Osteocyte (in vitro differentiated cells): ENCODE results near the gene FAM89B. TPM values are rescaled to one million over a fixed set of nuclear protein-coding genes. Genes with fewer than 3 reads are reported as not detected.
"Not testable (repeated sequence)": the region's sequence is repeated elsewhere in the genome, so short reads cannot be mapped to it uniquely, and the experiment has no call there.

Experiments used
- DNase-seq: peaks from one replicate; pipeline ENCODE4 v3.0.0; 2021; ENCODE audit warnings: mixed read lengths; ENCODE audit not compliant: unreplicated experiment; ENCODE audit errors: extremely low spot score
- H3K27ac Mint-ChIP-seq: one replicate; pipeline ENCODE4 v1.8.0; 2021; ENCODE audit warnings: mild to moderate bottlenecking, mixed read lengths; ENCODE audit not compliant: unreplicated experiment
- H3K27me3 Mint-ChIP-seq: one replicate; pipeline ENCODE4 v1.8.0; 2021; ENCODE audit warnings: mixed read lengths; ENCODE audit not compliant: unreplicated experiment
- H3K36me3 Mint-ChIP-seq: one replicate; pipeline ENCODE4 v1.8.0; 2021; ENCODE audit warnings: mixed read lengths; ENCODE audit not compliant: unreplicated experiment
- H3K4me1 Mint-ChIP-seq: one replicate; pipeline ENCODE4 v1.8.0; 2021; ENCODE audit warnings: mixed read lengths; ENCODE audit not compliant: unreplicated experiment
- H3K4me3 Mint-ChIP-seq: one replicate; pipeline ENCODE4 v1.8.0; 2021; ENCODE audit warnings: mild to moderate bottlenecking, moderate library complexity, mixed read lengths; ENCODE audit not compliant: unreplicated experiment
- H3K9me3 Mint-ChIP-seq: one replicate; pipeline ENCODE4 v1.8.0; 2021; ENCODE audit warnings: mixed read lengths; ENCODE audit not compliant: unreplicated experiment
- long read RNA-seq: library from polyadenylated mRNA; unstranded; transcript quantifications from one replicate; pipeline ENCODE4 v2.0.0, GENCODE V29; 2021
- total RNA-seq: library from RNA; stranded (reverse); gene quantifications from 2 replicates; pipeline ENCODE4 v1.2.1, GENCODE V29; 2021
- TF ChIP-seq, protein P1 (sequence below): fragments of 200-600 bp; sonication (generic); IDR thresholded peaks from 2 replicates; pipeline ENCODE4 v1.5.0; 2021; ENCODE audit warnings: antibody characterized with exemption, mild to moderate bottlenecking, moderate library complexity

The FAM89B gene
- 84.2 and 92.1 TPM in 2 replicates for total RNA-seq
- long read RNA-seq, partial matches to known transcripts = 0 of 1 reads
- long read RNA-seq, other reads (novel, unspliced or antisense) = 1 of 1 reads

DNA sequence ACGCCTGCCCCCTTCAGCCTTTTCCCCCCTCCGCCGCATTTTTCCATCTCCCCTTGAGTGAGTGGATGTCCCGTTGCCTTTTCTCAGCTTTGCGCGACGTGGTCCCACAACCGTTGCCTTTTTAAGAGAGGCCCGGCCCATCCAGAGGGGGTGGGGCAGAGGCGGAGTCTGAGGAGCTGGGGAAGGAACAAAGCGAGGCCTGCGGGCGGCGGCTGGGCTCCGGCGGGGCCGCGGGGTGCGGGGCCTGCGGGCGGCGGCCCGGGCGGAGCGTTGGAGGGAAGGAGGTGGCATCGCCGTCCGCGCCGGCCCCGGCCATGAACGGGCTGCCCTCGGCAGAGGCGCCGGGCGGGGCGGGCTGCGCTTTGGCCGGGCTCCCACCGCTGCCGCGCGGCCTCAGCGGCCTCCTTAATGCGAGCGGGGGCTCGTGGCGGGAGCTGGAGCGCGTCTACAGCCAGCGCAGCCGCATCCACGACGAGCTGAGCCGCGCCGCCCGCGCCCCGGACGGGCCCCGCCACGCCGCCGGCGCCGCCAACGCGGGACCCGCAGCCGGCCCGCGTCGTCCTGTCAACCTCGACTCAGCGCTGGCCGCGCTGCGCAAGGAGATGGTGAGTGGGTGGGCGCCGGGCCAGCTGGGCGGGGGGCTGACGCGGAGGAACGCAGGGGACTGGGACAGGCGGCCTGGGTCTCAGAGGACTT lies at the start of gene FAM89B:
FAM89B (plus strand) TSS at position 183 of the 696 bp plus-strand sequence; CDS start at position 315, 132 bp downstream.
- Mint-ChIP-seq H3K4me1 (peaks cover 66% of the 10 kb centered on the region), H3K27ac (peak within 1 kb of the TSS; percentile 85), H3K27me3 (no peaks in the 10 kb centered on the region), H3K4me3 (peak within 1 kb of the TSS; percentile 97), H3K36me3 (peaks cover 8% of the 10 kb centered on the region), H3K9me3 (no peaks in the 10 kb centered on the region)
- peak; percentile 94 for DNase-seq
- TF ChIP-seq, protein P1, sequence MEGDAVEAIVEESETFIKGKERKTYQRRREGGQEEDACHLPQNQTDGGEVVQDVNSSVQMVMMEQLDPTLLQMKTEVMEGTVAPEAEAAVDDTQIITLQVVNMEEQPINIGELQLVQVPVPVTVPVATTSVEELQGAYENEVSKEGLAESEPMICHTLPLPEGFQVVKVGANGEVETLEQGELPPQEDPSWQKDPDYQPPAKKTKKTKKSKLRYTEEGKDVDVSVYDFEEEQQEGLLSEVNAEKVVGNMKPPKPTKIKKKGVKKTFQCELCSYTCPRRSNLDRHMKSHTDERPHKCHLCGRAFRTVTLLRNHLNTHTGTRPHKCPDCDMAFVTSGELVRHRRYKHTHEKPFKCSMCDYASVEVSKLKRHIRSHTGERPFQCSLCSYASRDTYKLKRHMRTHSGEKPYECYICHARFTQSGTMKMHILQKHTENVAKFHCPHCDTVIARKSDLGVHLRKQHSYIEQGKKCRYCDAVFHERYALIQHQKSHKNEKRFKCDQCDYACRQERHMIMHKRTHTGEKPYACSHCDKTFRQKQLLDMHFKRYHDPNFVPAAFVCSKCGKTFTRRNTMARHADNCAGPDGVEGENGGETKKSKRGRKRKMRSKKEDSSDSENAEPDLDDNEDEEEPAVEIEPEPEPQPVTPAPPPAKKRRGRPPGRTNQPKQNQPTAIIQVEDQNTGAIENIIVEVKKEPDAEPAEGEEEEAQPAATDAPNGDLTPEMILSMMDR = no peak

DNA sequence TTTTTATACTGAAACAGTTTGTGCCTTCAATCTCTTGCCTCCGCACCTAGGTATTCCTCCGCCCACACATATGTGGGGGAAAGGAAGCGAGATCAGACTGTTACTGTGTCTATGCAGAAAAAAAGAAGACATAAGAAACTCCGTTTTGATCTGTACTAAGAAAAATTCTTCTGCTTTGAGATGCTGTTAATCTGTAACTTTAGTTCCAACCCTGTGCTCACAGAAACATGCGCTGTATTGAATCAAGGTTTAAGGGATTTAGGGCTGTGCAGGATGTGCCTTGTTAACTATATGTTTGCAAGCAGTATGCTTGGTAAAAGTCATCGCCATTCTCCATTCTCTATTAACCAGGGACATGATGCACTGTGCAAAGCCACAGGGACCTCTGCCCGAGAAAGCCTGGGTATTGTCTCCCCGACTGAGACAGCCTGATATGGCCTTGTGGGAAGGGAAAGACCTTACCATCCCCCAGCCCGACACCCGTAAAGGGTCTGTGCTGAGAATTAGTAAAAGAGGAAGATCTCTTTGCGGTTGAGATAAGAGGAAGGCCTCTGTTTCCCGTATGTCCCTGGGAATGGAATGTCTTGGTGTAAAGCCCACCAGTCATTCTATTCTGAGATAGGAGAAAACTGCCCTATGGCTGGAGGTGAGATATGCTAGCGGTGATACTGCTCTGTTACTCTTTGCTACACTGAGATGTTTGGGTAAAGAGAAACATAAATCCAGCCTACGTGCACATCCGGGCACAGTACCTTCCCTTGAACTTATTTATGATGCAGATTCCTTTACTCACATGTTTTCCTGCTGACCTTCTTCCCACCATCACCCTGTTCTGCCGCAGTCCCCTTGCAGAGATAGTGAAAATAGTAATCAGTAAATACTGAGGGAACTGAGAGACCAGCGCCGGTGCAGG lies 49.4 kb upstream of the FAM89B start:
- not testable (repeated sequence) for H3K36me3 Mint-ChIP-seq, H3K27me3 Mint-ChIP-seq, H3K9me3 Mint-ChIP-seq, H3K4me3 Mint-ChIP-seq, DNase-seq, H3K27ac Mint-ChIP-seq
- peaks cover 16% of the 10 kb centered on the region for H3K4me1 Mint-ChIP-seq

DNA sequence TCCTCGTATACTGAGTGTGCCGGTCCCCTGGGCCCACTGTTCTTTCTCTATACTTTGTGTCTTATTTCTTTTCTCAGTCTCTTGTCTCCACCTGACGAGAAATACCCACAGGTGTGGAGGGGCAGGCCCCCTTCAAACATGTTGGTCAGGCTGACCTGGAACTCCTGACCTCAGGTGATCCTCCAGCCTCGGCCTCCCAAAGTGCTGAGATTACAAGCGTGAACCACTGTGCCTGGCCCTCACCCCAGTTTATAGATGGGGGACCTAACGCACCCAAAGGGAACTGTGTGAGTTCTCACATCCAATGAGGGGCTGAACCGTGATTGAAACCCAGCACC lies 48.7 kb upstream of the FAM89B start:
- H3K9me3 Mint-ChIP-seq, H3K36me3 Mint-ChIP-seq, H3K27me3 Mint-ChIP-seq, H3K27ac Mint-ChIP-seq, DNase-seq, H3K4me3 Mint-ChIP-seq: not testable (repeated sequence)
- H3K4me1 Mint-ChIP-seq = peaks cover 16% of the 10 kb centered on the region

DNA sequence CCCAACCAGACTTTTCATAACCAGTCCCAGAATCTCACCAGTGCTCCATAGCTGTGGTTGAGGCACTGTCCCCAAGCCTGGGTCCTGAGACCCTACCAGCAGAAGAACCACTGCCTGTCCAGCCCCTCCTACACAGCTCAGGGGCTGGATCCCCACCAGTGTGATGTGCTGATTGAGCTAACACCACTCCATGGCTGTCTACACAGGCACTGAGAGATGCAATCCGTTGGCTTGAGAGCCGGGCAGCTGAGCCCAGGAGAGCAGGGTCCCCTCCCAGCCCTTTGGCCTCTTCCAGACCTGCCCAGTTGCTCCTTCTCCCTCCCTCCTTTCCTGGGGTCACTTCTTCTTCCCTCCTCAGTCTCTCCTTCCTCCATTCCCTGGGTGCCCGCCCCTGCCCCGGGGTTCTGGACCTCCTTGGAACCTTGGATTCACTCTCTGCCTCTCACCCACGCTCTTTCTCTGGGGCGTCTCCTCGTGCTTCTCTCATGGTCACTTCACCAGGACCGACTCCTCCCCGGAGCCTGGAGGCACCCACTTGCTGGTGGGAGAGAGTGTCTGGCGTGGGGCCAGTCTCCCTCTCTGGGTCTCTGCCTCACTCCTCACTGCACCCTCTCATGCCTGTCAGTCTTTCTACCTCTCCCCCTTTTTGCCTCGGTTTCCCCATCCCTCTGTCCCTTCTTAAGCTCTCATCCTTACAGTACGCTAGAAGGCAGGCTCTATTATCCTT lies 48.2 kb upstream of the FAM89B start:
- H3K4me1 Mint-ChIP-seq = peaks cover 16% of the 10 kb centered on the region
- DNase-seq = no peak
- H3K9me3 Mint-ChIP-seq = no peaks in the 10 kb centered on the region
- H3K36me3 Mint-ChIP-seq = peaks cover 13% of the 10 kb centered on the region
- no peaks in the 10 kb centered on the region for H3K27me3 Mint-ChIP-seq
- peak overlapping the region; percentile 51 for H3K4me3 Mint-ChIP-seq
- TF ChIP-seq, protein P1 = no peak
- peak overlapping the region; percentile 50 for H3K27ac Mint-ChIP-seq

DNA sequence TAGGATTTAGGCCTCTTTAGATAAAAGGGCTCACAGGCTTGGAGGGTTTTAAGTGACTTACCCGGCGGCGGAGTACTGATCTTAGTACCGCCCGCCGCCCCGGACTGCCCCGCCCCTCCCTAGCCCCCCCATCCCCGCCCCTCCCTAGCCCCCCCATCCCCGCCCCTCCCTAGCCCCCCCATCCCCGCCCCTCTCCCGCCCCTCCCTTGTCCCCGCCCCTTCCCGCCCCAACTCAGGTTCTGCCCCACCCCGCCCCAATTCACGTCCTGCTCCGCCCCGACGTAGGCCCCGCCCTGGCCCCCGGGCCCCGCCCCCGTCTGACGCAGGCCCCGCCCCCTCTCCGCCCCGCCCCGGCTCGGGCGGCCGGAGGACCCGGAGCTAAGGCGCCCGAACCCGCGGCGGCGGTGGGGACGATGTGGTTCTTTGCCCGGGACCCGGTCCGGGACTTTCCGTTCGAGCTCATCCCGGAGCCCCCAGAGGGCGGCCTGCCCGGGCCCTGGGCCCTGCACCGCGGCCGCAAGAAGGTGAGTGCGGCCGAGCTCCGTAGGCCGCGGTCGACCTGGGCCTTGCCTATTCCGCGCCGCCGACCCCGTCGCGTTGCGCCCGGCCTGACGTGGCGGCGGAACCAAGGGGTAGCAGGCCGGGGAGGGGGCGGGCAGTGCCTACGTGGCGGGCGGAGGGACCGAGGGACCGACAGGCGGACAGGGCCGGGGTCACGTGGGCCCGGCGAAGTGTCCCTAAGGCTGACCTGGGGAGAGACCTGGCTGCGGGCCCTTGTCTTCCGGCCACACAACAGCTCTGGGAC lies 47.4 kb upstream of the FAM89B start, which contains the start of gene SCYL1:
SCYL1 (plus strand) TSS at position 343 of the 805 bp plus-strand sequence; CDS start at position 414, 71 bp downstream.
- Mint-ChIP-seq H3K36me3 (peaks cover 13% of the 10 kb centered on the region), H3K9me3 (no peaks in the 10 kb centered on the region), H3K4me3 (peak within 1 kb of the TSS; percentile 80), H3K27me3 (no peaks in the 10 kb centered on the region), H3K4me1 (peaks cover 16% of the 10 kb centered on the region), H3K27ac (peak within 1 kb of the TSS; percentile 82)
- peak; percentile 95 for DNase-seq
- TF ChIP-seq, protein P1 = no peak
